GM21381 (cell line): Measurements from ENCODE around the gene UNCX.
"Not testable (repeated sequence)": the region's sequence is repeated elsewhere in the genome, so short reads cannot be mapped to it uniquely, and the experiment has no call there.

Experiments
- ATAC-seq: cut with Tn5 transposase; IDR thresholded peaks from one replicate; pipeline ENCODE4 v1.9.1; 2021; ENCODE audit warnings: mild to moderate bottlenecking, moderate library complexity; ENCODE audit not compliant: unreplicated experiment

Gene UNCX

DNA sequence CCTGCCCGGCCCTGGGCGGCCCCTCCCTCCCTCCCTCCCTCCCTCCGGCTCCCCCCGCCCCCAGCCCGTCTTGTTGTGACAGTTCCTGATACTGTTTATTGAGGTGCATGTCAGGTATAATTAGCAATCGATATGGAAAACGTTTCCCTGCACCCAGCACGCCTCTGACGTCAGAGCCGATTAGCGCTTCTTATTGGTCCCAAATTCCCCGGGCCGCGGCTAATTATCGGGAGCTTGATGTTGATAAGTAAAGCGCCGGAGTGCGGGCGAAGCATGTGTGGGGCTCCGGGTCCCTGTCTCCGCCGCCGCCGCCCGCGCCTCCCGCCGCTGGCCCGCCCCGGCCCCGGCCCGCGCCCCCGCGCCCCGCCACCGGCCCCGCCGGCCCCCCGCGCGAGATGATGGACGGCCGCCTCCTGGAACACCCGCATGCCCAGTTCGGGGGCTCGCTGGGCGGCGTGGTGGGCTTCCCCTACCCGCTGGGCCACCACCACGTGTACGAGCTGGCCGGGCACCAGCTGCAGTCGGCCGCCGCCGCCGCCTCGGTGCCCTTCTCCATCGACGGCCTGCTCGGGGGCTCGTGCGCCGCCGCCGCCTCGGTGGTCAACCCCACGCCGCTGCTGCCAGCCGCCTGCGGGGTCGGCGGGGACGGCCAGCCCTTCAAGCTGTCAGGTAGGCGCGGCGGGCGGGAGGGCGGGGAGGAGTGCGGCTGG, at the start of gene UNCX:
TSS of gene UNCX (plus strand) at position 250 of the 710 bp plus-strand sequence. CDS start at position 396, 146 bp downstream.
- ATAC-seq, result no peak

DNA sequence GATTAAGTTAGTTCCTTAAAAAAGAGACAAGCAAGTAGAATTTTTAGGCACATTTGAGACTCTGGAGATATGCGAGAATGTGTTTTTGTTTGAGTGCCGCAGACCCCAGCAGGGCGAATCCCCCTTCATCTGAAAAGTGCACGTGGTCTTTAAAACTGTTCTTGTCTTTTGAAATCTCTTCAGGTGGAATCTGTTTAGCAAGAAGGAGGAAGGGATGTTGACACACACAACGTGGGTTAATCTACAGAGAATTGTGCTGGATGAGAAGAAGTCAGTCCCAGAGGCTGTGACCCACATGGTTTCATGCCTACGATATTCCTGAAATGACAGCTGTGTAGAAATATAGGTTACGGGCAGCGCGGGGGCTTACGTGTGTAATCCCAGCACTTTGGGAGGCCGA, 45.5 kb upstream of the UNCX start:
- ATAC-seq, result no peak

DNA sequence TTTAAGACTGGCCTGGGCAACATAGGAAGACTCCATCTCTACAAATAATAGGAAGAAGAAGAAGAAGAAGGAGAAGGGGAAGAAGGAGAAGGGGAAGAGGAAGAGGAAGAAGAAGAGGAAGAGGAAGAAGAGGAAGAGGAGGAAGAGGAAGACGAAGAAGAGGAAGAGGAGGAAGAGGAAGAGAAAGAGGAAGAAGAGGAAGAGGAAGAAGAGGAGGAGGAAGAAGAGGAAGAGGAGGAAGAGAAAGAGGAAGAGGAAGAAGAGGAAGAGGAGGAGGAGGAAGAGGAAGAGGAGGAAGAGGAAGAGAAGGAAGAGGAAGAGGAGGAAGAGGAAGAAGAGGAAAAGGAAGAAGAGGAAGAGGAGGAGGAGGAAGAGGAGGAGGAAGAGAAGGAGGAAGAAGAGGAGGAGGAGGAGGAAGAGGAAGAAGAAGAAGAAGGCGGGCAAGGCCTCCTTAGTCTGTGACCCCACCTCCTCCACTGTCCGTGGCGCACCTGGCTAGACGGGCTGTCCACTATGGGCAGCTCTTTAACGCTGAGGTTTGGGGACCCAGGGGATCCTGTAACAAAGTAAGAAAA, 43.9 kb upstream of the UNCX start:
- no peak for ATAC-seq

DNA sequence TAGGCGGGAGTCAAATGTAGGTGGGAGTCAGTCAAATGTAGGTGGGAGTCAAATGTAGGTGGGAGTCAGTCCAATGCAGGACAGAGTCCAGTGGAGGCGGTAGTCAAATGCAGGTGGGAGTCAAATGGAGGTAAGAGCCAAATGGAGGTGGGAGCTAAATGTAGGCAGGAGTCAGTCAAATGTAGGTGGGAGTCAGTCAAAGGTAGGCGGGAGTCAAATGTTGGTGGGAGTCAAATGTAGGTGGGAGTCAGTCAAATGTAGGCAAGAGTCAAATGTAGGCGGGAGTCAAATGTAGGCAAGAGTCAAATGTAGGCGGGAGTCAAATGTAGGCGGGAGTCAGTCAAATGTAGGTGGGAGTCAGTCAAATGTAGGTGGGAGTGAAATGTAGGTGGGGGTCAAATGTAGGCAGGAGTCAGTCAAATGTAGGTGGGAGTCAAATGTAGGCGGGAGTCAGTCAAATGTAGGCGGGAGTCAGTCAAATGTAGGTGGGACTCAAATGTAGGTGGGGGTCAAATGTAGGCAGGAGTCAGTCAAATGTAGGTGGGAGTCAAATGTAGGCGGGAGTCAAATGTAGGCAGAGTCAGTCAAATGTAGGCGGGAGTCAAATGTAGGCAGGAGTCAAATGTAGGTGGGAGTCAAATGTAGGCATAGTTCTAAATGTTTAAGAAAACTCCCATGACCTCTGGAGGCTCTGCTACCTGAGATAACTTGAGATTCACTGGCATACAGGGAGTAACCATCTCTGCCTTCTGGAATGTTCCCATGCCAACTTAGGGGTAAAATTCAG, 42.5 kb upstream of the UNCX start:
- no peak for ATAC-seq

DNA sequence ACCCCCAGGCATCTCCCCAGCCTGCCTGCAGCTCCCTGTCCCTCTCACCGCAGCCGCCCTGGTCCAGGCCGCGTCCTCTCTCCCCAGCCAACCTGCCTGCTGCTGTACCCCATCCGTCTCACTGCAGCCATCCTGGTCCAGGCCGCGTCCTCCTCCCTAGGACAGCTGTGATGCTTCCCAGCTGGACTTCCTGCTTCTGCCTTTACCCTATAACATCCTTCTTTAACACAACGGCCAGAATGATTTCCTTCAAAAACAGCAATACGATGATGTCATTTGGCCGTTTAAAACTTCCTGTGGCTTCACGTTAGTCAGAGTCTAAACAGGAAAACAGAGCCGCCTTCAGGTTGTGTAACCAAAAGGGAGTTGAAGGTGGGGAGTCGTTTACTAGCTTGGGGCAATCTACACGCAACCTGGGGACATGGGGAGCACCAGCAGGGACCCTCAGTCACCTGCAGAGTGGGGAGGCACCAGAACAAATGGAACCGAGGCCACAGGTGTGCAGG, 40.4 kb upstream of the UNCX start:
- ATAC-seq, result no peak

DNA sequence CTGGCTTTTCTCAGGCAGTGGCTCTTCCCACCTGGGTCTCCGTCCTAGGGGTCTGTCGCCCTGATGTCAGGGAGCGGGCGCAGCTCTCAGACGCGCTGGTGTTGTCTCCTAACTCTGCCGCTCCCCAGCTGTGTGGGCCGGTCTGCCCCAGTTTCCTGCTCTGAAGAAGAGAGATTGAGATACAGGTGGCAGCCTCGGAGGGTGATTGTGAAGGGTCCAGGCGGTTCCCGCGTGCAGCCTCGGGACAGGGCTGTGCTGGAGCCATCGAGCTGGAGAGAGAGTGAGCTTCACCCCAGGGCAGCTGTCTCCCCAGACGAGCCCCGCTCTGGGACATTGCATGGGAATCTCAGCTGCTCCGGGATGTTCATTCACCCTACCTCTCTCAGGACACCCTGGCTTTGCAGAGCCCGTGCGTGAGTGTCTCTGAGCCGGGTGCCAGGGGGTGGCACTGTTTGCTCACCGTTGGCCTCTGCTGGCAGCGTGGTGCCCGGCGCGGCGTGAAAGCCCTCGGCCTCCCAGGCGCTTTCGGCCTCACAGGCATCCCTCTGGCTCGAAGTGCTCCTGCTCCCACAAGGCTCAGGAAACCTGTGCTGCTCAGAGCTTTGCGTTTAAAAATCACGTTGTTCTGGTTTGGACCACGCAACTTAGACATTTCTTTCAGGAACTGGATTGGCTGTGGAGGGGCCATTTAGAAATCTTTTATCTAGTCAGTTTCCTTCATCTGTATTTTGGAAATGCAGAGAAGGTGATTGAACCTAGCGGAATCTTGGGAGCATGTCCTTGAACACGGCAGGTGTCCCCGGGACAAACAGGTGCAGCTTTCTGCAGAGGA, 38.9 kb upstream of the UNCX start:
- ATAC-seq, result no peak

DNA sequence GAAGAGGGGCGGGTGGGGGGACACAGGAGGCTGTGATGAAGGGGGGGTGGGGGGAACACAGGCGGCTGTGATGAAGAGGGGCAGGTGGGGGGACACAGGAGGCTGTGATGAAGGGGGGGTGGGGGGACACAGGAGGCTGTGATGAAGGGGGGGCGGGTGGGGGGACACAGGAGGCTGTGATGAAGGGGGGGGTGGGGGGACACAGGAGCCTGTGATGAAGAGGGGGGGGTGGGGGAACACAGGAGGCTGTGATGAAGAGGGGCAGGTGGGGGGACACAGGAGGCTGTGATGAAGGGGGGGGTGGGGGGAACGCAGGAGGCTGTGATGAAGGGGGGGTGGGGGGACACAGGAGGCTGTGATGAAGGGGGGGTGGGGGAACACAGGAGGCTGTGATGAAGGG, 36.2 kb upstream of the UNCX start:
- ATAC-seq, result not testable (repeated sequence)

DNA sequence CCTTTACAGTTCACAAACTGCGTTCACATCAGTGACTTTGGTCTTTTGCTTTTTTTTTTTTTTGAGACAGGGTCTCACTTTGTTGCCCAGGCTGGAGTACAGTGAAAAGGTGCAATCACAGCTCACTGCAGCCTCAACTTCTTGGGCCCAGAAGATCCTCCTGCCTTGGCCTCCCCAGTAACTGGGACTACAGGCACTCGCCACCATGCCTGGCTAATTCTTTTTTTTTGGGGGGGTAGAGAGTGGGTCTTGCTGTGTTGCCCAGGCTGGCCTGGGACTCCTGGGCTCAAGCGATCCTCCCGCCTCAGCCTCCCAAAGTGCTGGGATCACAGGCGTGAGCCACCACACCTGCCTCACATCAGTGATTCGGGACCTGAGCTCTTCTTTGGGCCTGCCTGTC, 35.7 kb upstream of the UNCX start:
- ATAC-seq, result no peak

DNA sequence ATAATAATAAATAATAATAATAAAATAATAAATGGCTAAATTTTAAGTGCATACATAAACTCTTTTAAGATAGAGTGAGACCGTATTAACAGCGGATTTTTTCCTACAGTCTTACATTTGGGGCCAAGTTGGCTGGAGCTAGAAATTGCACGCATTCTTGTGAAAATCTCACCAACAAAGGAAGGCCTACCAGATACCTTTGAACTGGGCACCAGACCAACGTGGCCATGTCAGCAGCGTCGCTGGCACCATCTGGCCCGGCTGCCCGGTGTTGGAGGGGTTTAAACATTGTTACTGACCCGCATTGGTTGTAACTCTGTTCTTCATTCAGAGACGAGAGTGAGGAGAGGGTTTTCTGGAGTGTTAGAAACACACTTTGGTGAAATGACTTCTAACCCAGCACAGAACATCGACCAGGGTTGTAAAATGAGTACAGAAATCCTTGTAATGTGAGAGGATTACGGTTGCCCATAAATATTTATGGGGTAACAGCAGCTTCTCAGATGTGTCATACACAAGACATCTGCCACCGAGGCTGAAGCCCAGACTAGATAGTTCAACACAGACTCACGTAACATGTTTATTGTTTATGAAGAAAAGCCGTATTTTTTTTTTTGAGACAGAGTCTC, 34.6 kb upstream of the UNCX start:
- ATAC-seq, result no peak

DNA sequence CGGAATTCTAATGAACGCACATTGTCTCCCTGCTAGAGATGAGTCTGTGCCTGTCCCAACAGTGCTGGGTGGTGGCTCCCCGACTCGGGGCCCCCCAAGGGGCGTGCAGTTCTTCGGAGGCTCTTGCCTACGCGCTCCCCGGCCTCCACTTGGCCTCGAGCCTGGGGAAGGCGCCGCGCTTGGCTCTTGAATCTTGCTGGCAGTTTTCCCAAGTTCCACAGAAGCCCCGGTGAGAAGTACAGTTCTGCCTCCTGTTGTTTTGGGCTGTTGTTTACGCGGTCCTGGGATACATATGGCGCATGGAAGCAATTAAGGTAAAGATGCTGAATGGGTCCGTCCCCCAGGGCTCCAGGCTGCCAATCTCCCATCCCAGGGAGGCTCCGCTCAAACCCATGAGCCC, 32.6 kb upstream of the UNCX start:
- ATAC-seq, result no peak

DNA sequence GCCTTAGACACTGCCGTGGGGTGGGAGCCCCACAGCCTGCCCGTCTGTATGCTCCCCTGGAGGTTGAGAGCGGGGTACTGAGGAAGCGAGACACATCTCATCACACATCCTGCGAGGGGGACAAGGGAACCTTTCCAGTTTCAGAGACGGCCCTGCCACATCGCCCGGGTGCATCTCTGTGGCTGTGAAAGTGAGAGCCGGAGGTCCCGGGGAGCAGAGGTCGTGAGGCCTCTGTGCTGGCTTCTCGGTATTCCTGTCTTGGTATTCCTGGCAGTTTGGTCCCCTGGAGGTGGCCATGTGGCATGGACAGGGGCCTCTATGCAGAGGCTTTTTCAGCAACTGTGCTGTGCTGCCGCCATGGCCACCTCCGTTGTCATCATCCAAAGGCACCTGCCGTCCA, 30.8 kb upstream of the UNCX start:
- no peak for ATAC-seq

DNA sequence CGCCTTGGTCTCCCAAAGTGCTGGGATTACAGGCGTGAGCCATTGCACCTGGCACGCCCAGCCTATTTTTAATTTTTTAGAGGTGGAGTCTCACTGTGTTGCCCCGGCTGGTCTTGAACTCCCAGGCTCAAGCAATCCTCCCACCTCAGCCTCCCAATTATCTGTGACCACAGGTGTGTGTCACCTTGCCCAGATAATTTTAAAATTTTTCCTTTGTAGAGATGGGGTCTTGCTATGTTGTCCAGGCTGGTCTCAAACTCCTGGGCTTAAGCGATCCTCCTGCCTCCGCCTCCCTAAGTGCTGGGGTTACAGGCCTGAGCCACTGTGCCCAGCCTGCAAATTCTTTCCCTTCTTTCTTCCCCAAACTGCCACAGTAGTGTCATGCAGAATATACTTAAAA, 29.8 kb upstream of the UNCX start:
- ATAC-seq, result not testable (repeated sequence)

DNA sequence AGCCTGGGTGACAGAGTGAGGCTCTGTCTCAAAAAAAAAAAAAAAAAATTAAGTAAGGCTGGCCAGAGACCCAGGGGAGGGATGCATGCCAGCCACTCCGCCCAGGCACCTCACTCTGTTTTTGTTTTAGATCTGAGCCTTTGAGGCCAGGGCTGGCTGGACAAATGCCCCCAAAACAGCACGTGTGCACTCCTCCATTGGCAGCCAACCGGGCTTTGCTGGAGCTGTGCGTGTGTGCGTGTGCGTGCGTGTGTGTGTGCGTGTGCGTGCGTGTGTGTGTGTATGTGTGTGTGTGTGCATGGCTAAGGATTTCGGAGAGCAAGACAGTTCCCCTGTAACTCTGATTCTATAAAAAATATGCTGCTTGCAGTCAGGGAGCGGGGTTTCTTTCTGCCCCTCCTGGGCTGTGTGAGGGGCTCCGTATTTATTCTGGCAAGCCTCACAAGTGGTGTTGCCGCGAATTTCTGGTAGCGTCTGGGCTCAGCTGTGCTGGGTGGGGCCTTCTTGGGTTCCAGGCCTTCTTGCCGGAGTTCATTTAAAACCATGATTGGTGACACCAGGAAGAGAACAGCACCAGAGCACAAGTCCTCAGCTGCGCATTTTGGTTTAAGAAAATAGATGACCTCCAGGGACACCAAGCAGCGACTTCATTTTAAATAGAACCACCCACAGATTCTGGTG, 28.1 kb upstream of the UNCX start:
- no peak for ATAC-seq

DNA sequence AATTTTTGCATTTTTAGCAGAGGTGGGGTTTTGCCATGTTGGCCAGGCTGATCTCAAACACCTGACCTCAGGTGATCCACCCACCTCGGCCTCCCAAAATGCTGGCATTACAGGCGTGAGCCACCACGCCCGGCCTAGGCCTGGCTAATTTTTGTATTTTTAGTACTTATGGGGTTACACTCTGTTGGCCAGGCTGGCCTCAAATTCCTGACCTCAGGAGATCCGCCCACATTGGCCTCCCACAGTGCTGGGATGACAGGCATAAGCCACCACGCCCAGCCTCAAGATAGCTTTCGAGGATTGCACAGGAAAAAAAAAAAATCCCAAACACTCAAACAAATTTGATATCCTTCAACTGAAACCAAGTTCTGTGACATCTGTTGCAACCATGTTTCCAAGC, 26.9 kb upstream of the UNCX start:
- ATAC-seq, result not testable (repeated sequence)

DNA sequence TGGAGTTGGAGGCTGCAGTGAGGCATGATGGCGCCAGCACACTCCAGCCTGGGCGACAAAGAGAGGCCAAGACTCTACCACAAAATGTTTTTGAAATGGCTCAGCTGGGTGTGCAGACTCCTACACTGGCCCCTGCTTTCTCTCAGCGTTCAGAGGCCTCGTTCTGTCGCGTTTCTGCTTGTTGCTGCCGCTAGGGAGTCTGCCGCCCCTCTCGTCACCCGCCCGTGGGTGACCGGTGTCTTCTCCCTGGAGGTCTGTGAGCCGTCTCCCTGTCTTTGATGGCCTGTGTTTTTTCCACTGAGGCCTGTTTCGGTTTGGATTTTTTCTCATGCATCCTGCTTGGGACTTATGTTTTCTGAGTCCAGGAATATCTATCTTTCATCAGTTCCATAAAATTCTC, 23.6 kb upstream of the UNCX start:
- no peak for ATAC-seq

DNA sequence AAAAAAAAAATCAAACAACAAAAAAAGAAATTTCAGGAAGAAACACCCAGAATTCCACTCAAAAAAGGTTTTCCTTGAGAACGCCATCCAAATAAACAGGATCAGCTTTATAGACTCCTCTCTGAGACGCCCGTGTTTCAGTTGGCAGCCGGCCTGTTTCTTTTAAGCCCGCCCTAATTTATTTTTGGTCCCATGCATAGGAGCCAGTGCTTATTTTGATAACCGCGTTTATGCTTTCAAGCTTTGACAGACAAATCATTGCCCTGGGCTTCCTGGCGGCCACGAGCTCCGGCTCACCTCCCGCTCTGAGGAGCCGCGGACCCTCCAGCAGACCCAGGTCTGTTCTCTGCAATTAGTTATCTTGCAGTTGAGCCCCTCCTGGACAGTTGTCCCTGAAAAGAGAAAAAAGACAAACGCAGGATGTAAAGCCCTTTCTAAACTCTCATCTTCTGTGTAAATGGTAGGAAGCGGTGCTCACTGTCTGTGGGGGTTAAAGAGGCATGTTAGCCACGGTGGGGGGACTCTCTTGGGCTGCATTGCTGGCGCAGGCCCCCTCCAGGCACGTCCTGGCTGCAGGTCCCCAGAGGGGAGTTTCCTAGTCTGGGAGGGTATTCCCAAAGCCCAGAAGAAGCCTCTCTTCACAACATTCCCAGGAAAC, 22.2 kb upstream of the UNCX start:
- ATAC-seq, result no peak

DNA sequence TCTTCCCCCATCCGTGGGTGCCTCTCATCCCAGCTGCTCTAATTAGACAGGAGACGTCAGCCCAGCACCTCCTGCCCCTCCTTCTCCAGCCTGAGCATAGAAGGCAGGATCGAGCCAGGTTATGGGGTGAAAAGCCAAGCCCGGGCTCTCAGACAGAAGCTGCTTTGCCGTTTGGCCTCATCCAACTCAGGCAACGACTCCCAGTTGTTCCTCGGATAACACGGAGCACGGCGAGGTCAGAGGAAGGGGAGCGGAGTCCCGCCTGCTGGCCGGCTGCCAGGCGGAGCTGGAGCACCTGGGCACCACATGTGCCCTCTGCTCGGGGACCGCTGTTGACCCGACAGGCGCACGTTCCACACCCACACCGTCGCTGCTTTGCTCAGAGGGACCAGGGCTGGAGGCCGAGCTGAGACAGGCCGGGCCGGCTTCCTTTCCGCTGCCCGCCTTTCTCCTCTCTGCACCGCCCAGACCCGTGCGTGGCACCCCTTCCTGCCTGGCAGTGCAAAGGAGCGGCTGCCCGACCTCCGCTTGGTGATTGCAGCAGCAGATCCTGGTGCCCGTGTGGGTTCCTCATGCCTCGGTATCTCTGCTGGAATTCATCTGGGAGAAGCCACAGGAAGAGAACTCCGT, 21.6 kb upstream of the UNCX start:
- no peak for ATAC-seq

DNA sequence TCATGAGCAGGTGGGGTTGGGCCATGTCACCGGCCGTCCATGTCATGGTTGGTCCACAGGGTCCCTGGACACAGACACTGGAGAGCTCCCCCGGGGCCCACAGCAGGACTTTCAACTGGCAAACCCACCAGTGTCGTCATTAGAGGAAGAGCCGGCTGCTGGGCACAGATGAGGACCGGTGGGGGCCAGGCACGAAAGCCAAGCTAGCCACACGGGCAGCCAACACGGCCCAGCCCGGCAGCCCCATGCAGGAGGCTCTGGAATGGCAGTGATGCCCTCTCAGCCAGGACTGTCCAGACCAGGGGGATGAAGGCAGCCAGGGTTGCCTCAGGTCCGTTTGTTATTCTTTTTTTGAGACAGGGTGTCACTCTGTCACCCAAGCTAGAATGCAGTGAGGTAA, 21.1 kb upstream of the UNCX start:
- no peak for ATAC-seq

DNA sequence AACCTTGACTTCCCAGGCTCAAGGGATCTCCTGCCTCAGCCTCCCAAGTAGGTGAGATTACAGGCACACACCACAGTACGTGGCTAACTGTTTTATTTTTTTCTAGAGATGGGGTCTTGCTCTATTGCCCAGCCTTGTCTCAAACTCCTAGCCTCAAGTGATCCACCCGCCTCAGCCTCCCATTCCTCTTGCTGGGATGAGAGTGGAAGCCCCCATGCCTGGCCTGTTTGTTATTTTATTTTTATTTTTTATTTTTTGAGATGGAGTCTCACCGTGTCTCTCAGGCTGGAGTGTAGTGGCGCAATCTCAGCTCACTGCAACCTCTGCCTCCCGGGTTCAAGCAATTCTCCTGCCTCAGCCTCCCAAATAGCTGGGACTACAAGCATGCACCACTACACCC, 20.6 kb upstream of the UNCX start:
- not testable (repeated sequence) for ATAC-seq
